Neural progenitor cell (in vitro differentiated cells): Measurements from ENCODE around the gene MEP1A. TPM values are rescaled to one million over a fixed set of nuclear protein-coding genes. Genes with fewer than 3 reads are reported as not detected.
"Not testable (repeated sequence)": the region's sequence is repeated elsewhere in the genome, so short reads cannot be mapped to it uniquely, and the experiment has no call there.

Source experiments
- DNase-seq: peaks from one replicate; pipeline ENCODE4 v3.0.0-alpha.2; 2016; ENCODE audit warnings: low spot score
- H2AFZ ChIP-seq: fragments of 200-600 bp; sonication (generic); replicated peaks from 2 replicates; pipeline ENCODE4 v1.6.1; 2016; ENCODE audit warnings: antibody characterized with exemption
- H3F3A ChIP-seq: fragments of 200-600 bp; sonication (generic); 2 replicates; pipeline ENCODE4 v1.6.1; 2016; ENCODE audit warnings: antibody characterized with exemption, low read depth
- H3K27ac ChIP-seq: fragments of 200-600 bp; sonication (generic); 2 replicates; pipeline ENCODE4 v1.5.1; 2016; ENCODE audit warnings: mild to moderate bottlenecking
- H3K27me3 ChIP-seq: fragments of 200-600 bp; sonication (generic); 2 replicates; pipeline ENCODE4 v1.6.1; 2016; ENCODE audit warnings: mild to moderate bottlenecking, moderate library complexity
- H3K36me3 ChIP-seq: fragments of 200-600 bp; sonication (generic); 2 replicates; pipeline ENCODE4 v1.5.1; 2016
- H3K4me1 ChIP-seq: fragments of 200-600 bp; sonication (generic); 2 replicates; pipeline ENCODE4 v1.6.1; 2016; ENCODE audit warnings: mixed run types
- H3K4me2 ChIP-seq: fragments of 200-600 bp; sonication (generic); 2 replicates; pipeline ENCODE4 v1.6.1; 2016
- H3K4me3 ChIP-seq: fragments of 200-600 bp; sonication (generic); 2 replicates; pipeline ENCODE4 v1.5.1; 2016
- H3K79me2 ChIP-seq: fragments of 200-600 bp; sonication (generic); 2 replicates; pipeline ENCODE4 v1.6.1; 2016; ENCODE audit warnings: low read depth
- H3K9ac ChIP-seq: fragments of 200-600 bp; sonication (generic); 2 replicates; pipeline ENCODE4 v1.6.1; 2016
- H3K9me3 ChIP-seq: fragments of 200-600 bp; sonication (generic); 2 replicates; pipeline ENCODE4 v1.5.1; 2016; ENCODE audit warnings: low read depth
- H4K20me1 ChIP-seq: fragments of 200-600 bp; sonication (generic); 2 replicates; pipeline ENCODE4 v1.6.1; 2016; ENCODE audit warnings: low read depth
- H3K27ac Mint-ChIP-seq: 3 replicates; pipeline ENCODE4 v1.8.0; 2021; ENCODE audit warnings: mixed read lengths
- H3K27me3 Mint-ChIP-seq: 2 replicates; pipeline ENCODE4 v1.8.0; 2022; ENCODE audit warnings: low read depth, mild to moderate bottlenecking, inconsistent platforms, moderate library complexity, mixed read lengths; ENCODE audit not compliant: insufficient read depth
- H3K36me3 Mint-ChIP-seq: 3 replicates; pipeline ENCODE4 v1.8.0; 2021; ENCODE audit warnings: mixed read lengths
- H3K4me1 Mint-ChIP-seq: 3 replicates; pipeline ENCODE4 v1.8.0; 2021; ENCODE audit warnings: mixed read lengths
- H3K4me3 Mint-ChIP-seq: 3 replicates; pipeline ENCODE4 v1.8.0; 2021; ENCODE audit warnings: mild to moderate bottlenecking, moderate library complexity, mixed read lengths
- H3K9me3 Mint-ChIP-seq: 3 replicates; pipeline ENCODE4 v1.8.0; 2020; ENCODE audit warnings: mixed read lengths
- EZH2 ChIP-seq: fragments of 200-600 bp; sonication (generic); IDR thresholded peaks from 2 replicates; pipeline ENCODE4 v1.6.1; 2017; ENCODE audit warnings: antibody characterized with exemption, mild to moderate bottlenecking, moderate library complexity
- EZH2phosphoT487 ChIP-seq: fragments of 200-600 bp; sonication (generic); IDR thresholded peaks from 2 replicates; pipeline ENCODE4 v1.6.1; 2017; ENCODE audit warnings: antibody characterized with exemption
- total RNA-seq: library from RNA; depleted of rRNA; stranded (reverse); fragments of >200 nt; gene quantifications from 2 replicates; pipeline ENCODE4 v1.2.3, GENCODE V29; 2015; ENCODE audit warnings: low replicate concordance
- TF ChIP-seq, protein P1 (sequence below): fragments of 200-600 bp; sonication (generic); IDR thresholded peaks from 2 replicates; pipeline ENCODE4 v1.5.1; 2017; ENCODE audit warnings: antibody characterized with exemption, mild to moderate bottlenecking

Gene MEP1A
- total RNA-seq, 1 donor from 2014 or later: not detected

DNA sequence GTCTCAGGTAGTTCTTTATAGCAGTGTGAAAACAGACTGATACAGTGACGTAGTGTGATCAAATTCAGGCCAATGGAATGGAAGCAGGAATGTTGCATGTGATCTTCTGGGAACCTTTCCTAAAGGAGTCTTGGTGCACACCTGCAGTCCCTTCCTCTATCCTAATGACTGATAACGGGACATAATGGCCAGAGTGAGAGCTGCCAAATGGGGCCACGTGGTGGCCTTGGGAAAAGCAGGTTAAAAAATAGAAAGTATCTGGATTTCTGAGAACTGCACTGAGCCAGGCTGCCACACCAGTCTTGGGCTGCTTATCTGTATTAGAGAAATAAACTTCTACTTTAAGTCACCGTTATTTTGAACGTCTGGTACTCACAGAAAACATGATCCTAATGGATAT is 51.9 kb downstream of the MEP1A start:
- TF ChIP-seq EZH2 (no peak), EZH2phosphoT487 (no peak)
- TF ChIP-seq, protein P1, sequence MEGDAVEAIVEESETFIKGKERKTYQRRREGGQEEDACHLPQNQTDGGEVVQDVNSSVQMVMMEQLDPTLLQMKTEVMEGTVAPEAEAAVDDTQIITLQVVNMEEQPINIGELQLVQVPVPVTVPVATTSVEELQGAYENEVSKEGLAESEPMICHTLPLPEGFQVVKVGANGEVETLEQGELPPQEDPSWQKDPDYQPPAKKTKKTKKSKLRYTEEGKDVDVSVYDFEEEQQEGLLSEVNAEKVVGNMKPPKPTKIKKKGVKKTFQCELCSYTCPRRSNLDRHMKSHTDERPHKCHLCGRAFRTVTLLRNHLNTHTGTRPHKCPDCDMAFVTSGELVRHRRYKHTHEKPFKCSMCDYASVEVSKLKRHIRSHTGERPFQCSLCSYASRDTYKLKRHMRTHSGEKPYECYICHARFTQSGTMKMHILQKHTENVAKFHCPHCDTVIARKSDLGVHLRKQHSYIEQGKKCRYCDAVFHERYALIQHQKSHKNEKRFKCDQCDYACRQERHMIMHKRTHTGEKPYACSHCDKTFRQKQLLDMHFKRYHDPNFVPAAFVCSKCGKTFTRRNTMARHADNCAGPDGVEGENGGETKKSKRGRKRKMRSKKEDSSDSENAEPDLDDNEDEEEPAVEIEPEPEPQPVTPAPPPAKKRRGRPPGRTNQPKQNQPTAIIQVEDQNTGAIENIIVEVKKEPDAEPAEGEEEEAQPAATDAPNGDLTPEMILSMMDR: no peak
- Histone ChIP-seq H3K9ac (no peak overlapping the region), H4K20me1 (no peaks in the 10 kb centered on the region), H3K4me1 (no peaks in the 10 kb centered on the region), H3K36me3 (no peaks in the 10 kb centered on the region), H2AFZ (no peak overlapping the region), H3F3A (no peaks in the 10 kb centered on the region), H3K27me3 (peaks cover 14% of the 10 kb centered on the region), H3K4me3 (no peak overlapping the region), H3K9me3 (no peaks in the 10 kb centered on the region), H3K4me2 (no peak overlapping the region), H3K27ac (no peak overlapping the region), H3K79me2 (no peaks in the 10 kb centered on the region)
- H3K4me1 Mint-ChIP-seq: peaks cover 26% of the 10 kb centered on the region
- no peaks in the 10 kb centered on the region for H3K36me3 Mint-ChIP-seq
- peaks cover 10% of the 10 kb centered on the region for H3K27me3 Mint-ChIP-seq
- H3K9me3 Mint-ChIP-seq: peaks cover 26% of the 10 kb centered on the region
- no peak for DNase-seq
- H3K4me3 Mint-ChIP-seq: no peak overlapping the region
- no peak overlapping the region for H3K27ac Mint-ChIP-seq

DNA sequence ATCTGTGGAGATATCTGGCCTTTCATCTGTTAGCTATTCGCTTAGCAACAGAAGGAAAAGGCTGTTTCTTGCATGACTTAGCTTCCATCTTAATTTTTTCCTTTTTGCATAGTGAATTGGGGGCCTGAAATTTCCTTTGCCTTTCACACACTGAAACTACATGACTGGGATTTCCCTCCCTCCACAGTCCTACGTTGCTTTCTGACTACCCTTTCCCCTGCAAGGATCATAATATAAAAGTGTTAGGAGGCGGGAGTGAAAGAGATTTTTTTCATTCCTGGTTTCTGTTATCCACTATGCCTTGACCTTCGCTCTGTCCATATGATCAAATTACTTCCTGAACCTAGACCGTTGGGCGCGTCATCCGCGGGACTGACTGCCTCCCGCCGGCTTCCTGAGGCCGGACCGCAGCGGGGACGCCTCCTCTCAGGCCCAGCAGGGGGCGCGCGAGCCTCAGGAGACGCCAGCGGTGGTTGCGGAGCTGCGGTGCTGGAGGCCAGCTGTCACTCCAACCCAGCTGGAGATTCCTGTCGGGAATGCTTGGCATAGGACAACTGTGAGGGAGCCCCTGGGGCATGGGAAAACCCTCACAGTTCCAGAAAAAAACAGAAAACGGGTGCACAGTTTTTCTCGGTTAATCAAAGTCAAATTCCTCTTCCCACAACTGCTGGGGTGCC is 55.6 kb downstream of the MEP1A start:
- H3K9me3 Mint-ChIP-seq: peaks cover 3% of the 10 kb centered on the region

GRCh38 chr6:46849361-46849690 is 56.1 kb downstream of the MEP1A start:
- peaks cover 14% of the 10 kb centered on the region for H3K27me3 ChIP-seq
- Mint-ChIP-seq H3K9me3 (no peaks in the 10 kb centered on the region), H3K4me1 (peaks cover 30% of the 10 kb centered on the region), H3K27me3 (peaks cover 6% of the 10 kb centered on the region), H3K27ac (no peak overlapping the region), H3K4me3 (no peak overlapping the region), H3K36me3 (no peaks in the 10 kb centered on the region)
- H3K79me2 ChIP-seq: no peaks in the 10 kb centered on the region
- no peak overlapping the region for H3K9ac ChIP-seq
- H3K4me1 ChIP-seq: no peaks in the 10 kb centered on the region
- H3K9me3 ChIP-seq: no peaks in the 10 kb centered on the region
- no peak overlapping the region for H2AFZ ChIP-seq
- no peak overlapping the region for H3K4me3 ChIP-seq
- H3K4me2 ChIP-seq: no peak overlapping the region
- TF ChIP-seq EZH2: no peak
- H3K27ac ChIP-seq: no peak overlapping the region
- H3K36me3 ChIP-seq: no peaks in the 10 kb centered on the region
- no peaks in the 10 kb centered on the region for H3F3A ChIP-seq
- no peaks in the 10 kb centered on the region for H4K20me1 ChIP-seq
- DNase-seq: no peak

More for the DNA sequence above, 55.6 kb downstream of the MEP1A start:
- Histone ChIP-seq H3F3A (no peaks in the 10 kb centered on the region), H3K27me3 (peaks cover 14% of the 10 kb centered on the region), H2AFZ (peak overlapping the region; percentile 64), H4K20me1 (no peaks in the 10 kb centered on the region), H3K36me3 (no peaks in the 10 kb centered on the region), H3K4me3 (peak overlapping the region; percentile 30), H3K4me2 (peak overlapping the region; percentile 68), H3K27ac (no peak overlapping the region), H3K9ac (no peak overlapping the region), H3K4me1 (no peaks in the 10 kb centered on the region), H3K9me3 (no peaks in the 10 kb centered on the region), H3K79me2 (no peaks in the 10 kb centered on the region)
- Mint-ChIP-seq H3K27ac (no peak overlapping the region), H3K27me3 (peaks cover 8% of the 10 kb centered on the region), H3K36me3 (no peaks in the 10 kb centered on the region), H3K4me1 (peaks cover 30% of the 10 kb centered on the region), H3K4me3 (peak overlapping the region; percentile 73)
- peak; percentile 94 for DNase-seq
- TF ChIP-seq EZH2phosphoT487 (no peak), EZH2 (peak; percentile 41)
- TF ChIP-seq, protein P1: peak; percentile 96

DNA sequence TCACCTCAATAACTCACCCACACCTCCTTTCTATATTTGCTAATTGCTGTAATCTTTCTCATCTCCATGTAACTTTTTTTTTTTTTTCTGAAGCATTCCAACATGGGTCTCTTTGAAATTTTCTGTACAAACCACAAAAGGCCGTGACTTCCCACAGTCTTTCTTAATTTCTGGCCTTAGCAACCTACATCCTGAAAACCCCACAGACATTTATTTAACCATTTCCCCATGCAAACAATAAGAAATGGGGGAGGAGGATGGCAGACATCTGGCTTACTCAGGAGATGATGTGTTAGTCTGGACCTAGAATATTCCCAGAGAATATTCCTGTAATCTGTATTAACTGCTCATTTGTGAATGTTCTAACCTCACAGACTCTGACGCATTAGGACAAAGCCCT is 57.6 kb downstream of the MEP1A start:
- Histone ChIP-seq H3K4me2 (no peak overlapping the region), H3K4me1 (no peaks in the 10 kb centered on the region), H3K4me3 (no peak overlapping the region), H3K9me3 (no peaks in the 10 kb centered on the region), H3F3A (no peaks in the 10 kb centered on the region), H3K27me3 (peaks cover 14% of the 10 kb centered on the region), H3K36me3 (no peaks in the 10 kb centered on the region), H2AFZ (no peak overlapping the region), H3K9ac (no peak overlapping the region), H3K79me2 (no peaks in the 10 kb centered on the region), H4K20me1 (no peaks in the 10 kb centered on the region), H3K27ac (no peak overlapping the region)
- no peaks in the 10 kb centered on the region for H3K36me3 Mint-ChIP-seq
- DNase-seq: no peak
- H3K27me3 Mint-ChIP-seq: peaks cover 6% of the 10 kb centered on the region
- H3K27ac Mint-ChIP-seq: no peak overlapping the region
- H3K4me3 Mint-ChIP-seq: no peak overlapping the region
- H3K4me1 Mint-ChIP-seq: peaks cover 30% of the 10 kb centered on the region
- no peaks in the 10 kb centered on the region for H3K9me3 Mint-ChIP-seq
- no peak for TF ChIP-seq EZH2
- TF ChIP-seq, protein P1: no peak
- TF ChIP-seq EZH2phosphoT487: no peak

GRCh38 chr6:46851576-46851975 is 58.4 kb downstream of the MEP1A start:
- H3F3A ChIP-seq, DNase-seq, H3K4me3 ChIP-seq, H3K4me2 ChIP-seq, H3K4me1 ChIP-seq, H3K79me2 ChIP-seq, H3K9ac ChIP-seq, H3K9me3 Mint-ChIP-seq, H3K27me3 Mint-ChIP-seq, H3K36me3 ChIP-seq, H3K27ac ChIP-seq, H3K36me3 Mint-ChIP-seq, H4K20me1 ChIP-seq, H2AFZ ChIP-seq, H3K4me3 Mint-ChIP-seq, H3K27ac Mint-ChIP-seq, H3K9me3 ChIP-seq: not testable (repeated sequence)
- peaks cover 14% of the 10 kb centered on the region for H3K27me3 ChIP-seq
- H3K4me1 Mint-ChIP-seq: peaks cover 30% of the 10 kb centered on the region
